Activated CD4-positive, alpha-beta T cell treated with anti-CD3 and anti-CD28 coated beads, Interleukin-2, amount 10 ng/mL, durations not matched to agents 24 days and 14 days (primary cell): ENCODE measurements around the gene ZNF423. TPM values are rescaled to one million over a fixed set of nuclear protein-coding genes. Genes with fewer than 3 reads are reported as not detected.
"Not testable (repeated sequence)": the region's sequence is repeated elsewhere in the genome, so short reads cannot be mapped to it uniquely, and the experiment has no call there.

Experiments
- DNase-seq: peaks from one replicate; pipeline ENCODE4 v3.0.0; 2022
- H3K27ac Mint-ChIP-seq: one replicate; pipeline ENCODE4 v1.8.0; 2022; ENCODE audit warnings: mild to moderate bottlenecking, mixed read lengths
- H3K27me3 Mint-ChIP-seq: one replicate; pipeline ENCODE4 v1.8.0; 2022; ENCODE audit warnings: mixed read lengths
- H3K36me3 Mint-ChIP-seq: one replicate; pipeline ENCODE4 v1.8.0; 2022; ENCODE audit warnings: low read depth, mild to moderate bottlenecking, mixed read lengths
- H3K4me1 Mint-ChIP-seq: one replicate; pipeline ENCODE4 v1.8.0; 2021; ENCODE audit warnings: mixed read lengths
- H3K4me3 Mint-ChIP-seq: one replicate; pipeline ENCODE4 v1.8.0; 2022; ENCODE audit warnings: mild to moderate bottlenecking, moderate library complexity, mixed read lengths
- H3K9me3 Mint-ChIP-seq: one replicate; pipeline ENCODE4 v1.8.0; 2021; ENCODE audit warnings: mixed read lengths
- intact Hi-C: fragments of 100-400 bp; cut with micrococcal nuclease; formaldehyde crosslinking; loops from one replicate; pipeline ENCODE4 v1.15.1; 2023
- total RNA-seq: library from RNA; stranded (reverse); gene quantifications from 2 replicates; pipeline ENCODE4 v1.2.3, GENCODE V29; 2022

Gene ZNF423
- total RNA-seq, 1 donor from 2014 or later: not detected

DNA sequence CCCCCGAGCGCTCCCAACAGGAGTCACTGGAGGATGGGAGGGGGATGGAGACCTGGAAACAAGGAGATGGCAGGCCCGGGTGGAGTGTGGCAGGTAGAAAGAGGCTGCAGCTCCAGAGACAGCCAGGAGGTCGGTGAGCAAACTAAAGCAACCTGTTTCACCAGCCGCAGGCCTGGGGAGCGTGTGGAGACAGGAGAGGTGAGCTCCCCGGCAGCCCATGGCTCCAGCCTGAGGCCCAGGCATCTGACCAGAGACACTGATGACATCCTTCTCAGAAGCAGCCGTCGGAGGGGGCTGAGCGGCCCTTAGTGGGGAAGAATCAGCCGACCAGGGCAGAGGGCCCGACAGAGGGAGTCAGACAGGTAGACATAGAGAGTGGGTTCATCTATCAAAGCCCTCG, 165.1 kb downstream of the ZNF423 start:
- Mint-ChIP-seq H3K36me3 (no peaks in the 10 kb centered on the region), H3K27me3 (peaks cover 7% of the 10 kb centered on the region), H3K4me1 (no peaks in the 10 kb centered on the region), H3K27ac (no peak overlapping the region), H3K4me3 (no peak overlapping the region), H3K9me3 (no peaks in the 10 kb centered on the region)
- DNase-seq: no peak
- intact Hi-C loops: no loop called here

DNA sequence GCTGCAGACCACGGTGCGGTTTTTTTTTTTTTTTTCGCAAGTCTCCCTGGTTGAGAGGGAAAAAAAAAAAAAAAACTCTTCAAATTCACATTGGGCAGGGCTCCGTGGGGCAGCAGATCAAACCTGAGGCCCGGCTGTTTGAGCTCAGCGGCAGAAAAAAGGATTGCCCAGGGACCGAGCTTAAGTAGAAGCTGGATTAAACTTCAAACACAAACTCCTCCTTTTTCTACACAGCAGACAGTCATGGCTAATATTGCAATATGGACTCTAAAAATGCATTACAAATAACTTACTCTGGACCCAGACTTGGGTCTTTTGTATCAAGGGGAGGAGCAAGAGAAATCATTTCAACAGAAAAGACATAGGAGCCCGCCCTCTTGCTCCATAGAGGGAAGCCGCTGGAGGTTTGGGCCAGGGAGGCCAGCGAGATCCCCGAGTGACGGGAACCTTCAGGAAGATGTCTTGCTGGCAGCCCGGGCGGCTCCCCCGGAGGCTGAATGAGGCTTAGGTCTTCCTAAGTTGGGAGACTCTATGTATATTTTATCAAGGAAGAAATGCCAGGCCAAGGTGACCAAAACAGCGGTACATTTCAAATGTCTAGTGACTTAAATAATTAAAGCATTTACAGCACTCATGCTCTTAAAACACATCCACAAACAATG, 167.7 kb downstream of the ZNF423 start:
- H3K9me3 Mint-ChIP-seq: no peaks in the 10 kb centered on the region
- intact Hi-C loops: no loop called here
- H3K36me3 Mint-ChIP-seq: no peaks in the 10 kb centered on the region
- H3K27me3 Mint-ChIP-seq: peaks cover 7% of the 10 kb centered on the region
- no peak overlapping the region for H3K4me3 Mint-ChIP-seq
- DNase-seq: no peak
- H3K27ac Mint-ChIP-seq: no peak overlapping the region
- H3K4me1 Mint-ChIP-seq: no peaks in the 10 kb centered on the region

- H3K4me3 Mint-ChIP-seq: no peak overlapping the region
- no peaks in the 10 kb centered on the region for H3K4me1 Mint-ChIP-seq
- intact Hi-C loops: no loop called here
- DNase-seq: no peak
- H3K36me3 Mint-ChIP-seq: no peaks in the 10 kb centered on the region
- peaks cover 7% of the 10 kb centered on the region for H3K27me3 Mint-ChIP-seq
- no peaks in the 10 kb centered on the region for H3K9me3 Mint-ChIP-seq
- no peak overlapping the region for H3K27ac Mint-ChIP-seq
These were observed 168.4 kb downstream of the ZNF423 start for GRCh38 chr16:49687476-49688002.

- intact Hi-C loops: no loop called here
- H3K27me3 Mint-ChIP-seq: peaks cover 7% of the 10 kb centered on the region
- H3K4me1 Mint-ChIP-seq: no peaks in the 10 kb centered on the region
- H3K36me3 Mint-ChIP-seq: no peaks in the 10 kb centered on the region
- no peak overlapping the region for H3K4me3 Mint-ChIP-seq
- H3K9me3 Mint-ChIP-seq: no peaks in the 10 kb centered on the region
- H3K27ac Mint-ChIP-seq: no peak overlapping the region
- no peak for DNase-seq
These were observed 171.2 kb downstream of the ZNF423 start for GRCh38 chr16:49684696-49685095.

- DNase-seq: no peak
- Mint-ChIP-seq H3K27ac (no peak overlapping the region), H3K27me3 (peaks cover 5% of the 10 kb centered on the region), H3K4me1 (no peaks in the 10 kb centered on the region), H3K36me3 (no peaks in the 10 kb centered on the region), H3K9me3 (no peaks in the 10 kb centered on the region), H3K4me3 (no peak overlapping the region)
- intact Hi-C loops: no loop called here
These were observed 173.2 kb downstream of the ZNF423 start for GRCh38 chr16:49682577-49683165.

DNA sequence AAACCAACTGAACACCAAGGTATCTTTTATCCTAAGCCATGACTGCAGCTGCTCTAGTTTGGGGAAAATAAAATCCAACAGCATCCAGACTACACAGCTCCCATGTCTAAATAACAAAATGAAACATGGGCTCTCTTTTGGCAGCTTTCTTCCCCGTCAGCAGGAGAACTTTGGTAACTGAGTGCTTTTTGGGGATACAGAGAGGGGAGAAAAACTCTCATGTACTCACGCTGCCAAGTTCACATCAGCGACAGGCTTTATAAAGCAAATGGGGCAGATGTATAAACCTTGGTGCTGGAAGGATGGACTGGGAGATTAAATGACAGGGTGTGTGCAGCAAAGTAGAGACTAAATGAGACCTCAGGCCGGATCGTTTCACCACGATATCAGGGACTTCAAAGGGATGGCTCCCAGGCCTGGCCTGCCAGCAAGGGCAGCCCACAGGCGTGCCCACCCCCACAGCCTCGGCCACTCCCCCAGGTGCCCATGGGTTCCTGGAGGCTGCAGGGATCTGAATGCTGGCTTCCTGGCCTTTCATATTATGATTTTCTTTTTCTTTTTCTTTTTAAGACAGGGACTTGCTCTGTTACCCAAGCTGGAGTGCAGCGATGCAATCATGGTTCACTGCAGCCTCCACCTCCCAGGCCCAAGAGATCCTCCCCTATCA, 174.6 kb downstream of the ZNF423 start:
- Mint-ChIP-seq H3K27ac (no peak overlapping the region), H3K4me3 (no peak overlapping the region), H3K27me3 (no peaks in the 10 kb centered on the region), H3K4me1 (no peaks in the 10 kb centered on the region), H3K9me3 (no peaks in the 10 kb centered on the region), H3K36me3 (no peaks in the 10 kb centered on the region)
- intact Hi-C loops: no loop called here
- DNase-seq: no peak

- intact Hi-C loops: no loop called here
- Mint-ChIP-seq H3K4me1 (no peaks in the 10 kb centered on the region), H3K9me3 (no peaks in the 10 kb centered on the region), H3K4me3 (no peak overlapping the region), H3K36me3 (no peaks in the 10 kb centered on the region), H3K27me3 (no peaks in the 10 kb centered on the region), H3K27ac (no peak overlapping the region)
- DNase-seq: no peak
These were observed 176.8 kb downstream of the ZNF423 start for GRCh38 chr16:49679095-49679494.

DNA sequence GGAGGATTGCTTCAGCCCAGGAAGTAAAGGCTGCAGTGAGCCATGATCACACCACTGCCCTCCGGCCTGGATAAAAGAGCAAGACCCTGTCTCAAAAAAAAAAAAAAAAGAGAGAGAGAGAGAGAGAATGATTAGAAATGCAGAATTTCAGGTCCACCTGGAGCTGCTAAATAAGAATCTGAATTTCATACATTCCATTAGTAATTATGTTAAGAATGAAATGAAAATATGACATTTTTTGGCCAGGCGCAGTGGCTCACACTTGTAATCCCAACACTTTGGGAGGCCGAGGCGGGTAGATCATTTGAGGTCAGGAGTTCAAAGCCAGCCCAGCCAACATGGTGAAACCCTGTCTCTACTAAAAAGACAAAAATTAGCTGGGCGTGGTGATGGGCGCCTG, 178.3 kb downstream of the ZNF423 start:
- intact Hi-C loops, DNase-seq, H3K9me3 Mint-ChIP-seq, H3K36me3 Mint-ChIP-seq, H3K27me3 Mint-ChIP-seq, H3K4me1 Mint-ChIP-seq, H3K4me3 Mint-ChIP-seq, H3K27ac Mint-ChIP-seq: not testable (repeated sequence)

DNA sequence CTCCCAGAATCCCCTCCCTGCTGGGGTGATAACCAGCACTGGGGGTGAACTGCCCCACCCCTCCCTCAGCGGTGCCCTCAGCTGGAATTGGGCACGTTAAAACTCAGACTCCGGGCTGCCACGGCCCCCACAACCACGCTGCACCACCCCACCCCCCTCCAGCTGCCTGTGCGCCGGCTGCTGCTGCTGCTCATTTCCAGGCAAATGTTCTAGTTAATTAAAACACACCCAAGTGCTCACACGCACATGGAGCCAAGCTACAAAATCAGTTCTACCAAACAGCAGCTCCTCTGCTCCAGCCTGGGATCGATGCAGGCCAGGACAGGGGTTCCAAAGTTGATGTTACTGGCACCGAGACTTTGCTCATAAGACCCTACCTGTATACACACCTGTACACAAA, 180.5 kb downstream of the ZNF423 start:
- Mint-ChIP-seq H3K27ac (no peak overlapping the region), H3K27me3 (no peaks in the 10 kb centered on the region), H3K4me3 (no peak overlapping the region), H3K36me3 (no peaks in the 10 kb centered on the region), H3K4me1 (no peaks in the 10 kb centered on the region), H3K9me3 (no peaks in the 10 kb centered on the region)
- intact Hi-C loops: no loop called here
- no peak for DNase-seq

DNA sequence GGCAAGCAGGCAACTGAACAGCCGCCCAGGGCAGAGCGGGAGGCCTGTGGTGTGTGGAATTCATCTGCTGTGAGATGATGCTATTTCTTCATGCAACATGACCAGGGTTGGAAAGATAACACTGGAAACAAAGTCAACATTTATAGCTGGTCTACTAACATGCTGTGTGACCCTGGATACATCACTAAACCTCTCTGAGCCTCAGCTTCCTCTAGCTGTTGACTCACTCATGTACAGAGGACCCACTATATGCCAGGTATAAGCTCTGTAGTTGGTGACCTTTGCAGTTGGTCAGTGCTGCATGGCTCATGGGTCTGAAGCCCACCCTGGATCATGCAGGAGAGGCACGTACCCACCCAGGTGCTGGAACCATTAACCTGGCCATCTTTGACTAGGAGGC, 180.9 kb downstream of the ZNF423 start:
- H3K27ac Mint-ChIP-seq: no peak overlapping the region
- DNase-seq: no peak
- no peaks in the 10 kb centered on the region for H3K9me3 Mint-ChIP-seq
- no peak overlapping the region for H3K4me3 Mint-ChIP-seq
- H3K36me3 Mint-ChIP-seq: no peaks in the 10 kb centered on the region
- no peaks in the 10 kb centered on the region for H3K4me1 Mint-ChIP-seq
- intact Hi-C loops: no loop called here
- H3K27me3 Mint-ChIP-seq: no peaks in the 10 kb centered on the region

DNA sequence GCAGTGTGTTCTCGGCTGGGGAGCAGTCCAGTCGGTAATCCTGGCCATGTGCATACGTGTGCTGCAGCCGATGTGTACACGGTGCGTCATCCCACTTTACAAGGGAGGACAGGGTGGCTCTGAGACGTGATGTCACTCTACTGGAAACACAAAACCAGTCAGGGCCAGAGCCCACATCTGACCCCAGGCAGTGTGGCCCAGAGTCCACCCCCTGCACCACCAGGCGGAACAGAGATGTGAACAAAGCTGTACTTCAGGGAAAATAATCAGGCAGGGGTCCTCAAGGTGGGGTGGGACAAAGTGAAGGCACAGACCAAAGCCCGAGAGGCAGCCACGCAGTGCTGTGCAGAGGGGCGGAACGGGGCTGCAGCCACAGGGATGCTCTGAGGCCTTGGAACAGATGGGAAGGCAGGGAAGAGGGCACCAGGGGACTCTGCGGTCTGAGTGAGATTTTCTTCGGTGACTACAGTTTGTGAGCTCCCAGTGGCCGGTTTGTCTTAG, 181.5 kb downstream of the ZNF423 start:
- Mint-ChIP-seq H3K4me3 (no peak overlapping the region), H3K36me3 (no peaks in the 10 kb centered on the region), H3K9me3 (no peaks in the 10 kb centered on the region), H3K27me3 (no peaks in the 10 kb centered on the region), H3K4me1 (no peaks in the 10 kb centered on the region), H3K27ac (no peak overlapping the region)
- intact Hi-C loops: no loop called here
- DNase-seq: no peak

GRCh38 chr16:49673442-49673841, 182.5 kb downstream of the ZNF423 start:
- no peaks in the 10 kb centered on the region for H3K36me3 Mint-ChIP-seq
- H3K27ac Mint-ChIP-seq: no peak overlapping the region
- H3K27me3 Mint-ChIP-seq: no peaks in the 10 kb centered on the region
- no peak for DNase-seq
- no peaks in the 10 kb centered on the region for H3K4me1 Mint-ChIP-seq
- no peak overlapping the region for H3K4me3 Mint-ChIP-seq
- no peaks in the 10 kb centered on the region for H3K9me3 Mint-ChIP-seq
- intact Hi-C loops: no loop called here

DNA sequence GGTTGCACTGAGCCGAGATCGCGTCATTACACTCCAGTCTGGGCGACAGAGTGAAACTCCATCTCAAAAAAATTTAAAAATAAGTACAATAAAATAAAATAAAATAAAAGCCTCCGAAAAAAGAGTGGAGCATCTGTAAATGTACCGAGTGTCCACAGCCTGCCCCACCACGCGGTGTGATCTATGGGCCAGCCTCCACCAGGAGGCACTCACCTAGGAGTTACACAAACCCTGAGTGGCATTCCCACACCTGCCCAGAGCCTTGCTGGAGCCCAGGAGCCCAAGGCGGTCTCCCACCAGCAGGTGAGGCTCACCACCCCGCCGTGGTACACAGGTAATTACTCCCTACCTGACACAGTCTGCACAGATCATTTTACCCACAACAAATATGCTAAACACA, 183.2 kb downstream of the ZNF423 start:
- intact Hi-C loops: no loop called here
- no peaks in the 10 kb centered on the region for H3K27me3 Mint-ChIP-seq
- DNase-seq: no peak
- H3K27ac Mint-ChIP-seq: no peak overlapping the region
- no peaks in the 10 kb centered on the region for H3K36me3 Mint-ChIP-seq
- no peak overlapping the region for H3K4me3 Mint-ChIP-seq
- H3K4me1 Mint-ChIP-seq: no peaks in the 10 kb centered on the region
- H3K9me3 Mint-ChIP-seq: no peaks in the 10 kb centered on the region

- Mint-ChIP-seq H3K27me3 (no peaks in the 10 kb centered on the region), H3K4me3 (no peak overlapping the region)
These were observed 184.6 kb downstream of the ZNF423 start for GRCh38 chr16:49671333-49671732.

More at GRCh38 chr16:49671333-49671732, 184.6 kb downstream of the ZNF423 start:
- no peak for DNase-seq
- intact Hi-C loops: no loop called here
- H3K9me3 Mint-ChIP-seq: no peaks in the 10 kb centered on the region
- no peaks in the 10 kb centered on the region for H3K36me3 Mint-ChIP-seq
- H3K4me1 Mint-ChIP-seq: no peaks in the 10 kb centered on the region
- H3K27ac Mint-ChIP-seq: no peak overlapping the region
